Astrocyte of the spinal cord (primary cell): ENCODE data around the gene ZSWIM4.
A peak's percentile ranks its signal among the peaks of the same experiment; 100 is the strongest.

Experiments
- DNase-seq: peaks from one replicate; pipeline ENCODE4 v3.0.0; 2011; ENCODE audit warnings: low read depth, low spot score
- H3K4me3 ChIP-seq: 2 replicates; pipeline ENCODE4 v1.5.1; 2011; ENCODE audit warnings: low read depth, mild to moderate bottlenecking, low read length, moderate library complexity
- CTCF ChIP-seq: IDR thresholded peaks from 2 replicates; pipeline ENCODE4 v1.5.1; 2012; ENCODE audit warnings: low read depth, mild to moderate bottlenecking, low read length, inconsistent platforms
- in situ Hi-C: cut with HindIII; loops from 2 replicates; pipeline ENCODE4 v1.10.0; 2017; ENCODE audit warnings: low sequenced_read_pairs

ZSWIM4 gene

GRCh38 chr19:13764821-13765394 is 30.3 kb upstream of the ZSWIM4 start:
- H3K4me3 ChIP-seq, result peak overlapping the region; percentile 72
- in situ Hi-C loops, result no loop called here
- no peak for TF ChIP-seq CTCF
- DNase-seq, result no peak

GRCh38 chr19:13765395-13766094 is 29.7 kb upstream of the ZSWIM4 start:
- H3K4me3 ChIP-seq, result peak overlapping the region; percentile 72
- TF ChIP-seq CTCF, result no peak
- no peak for DNase-seq
- in situ Hi-C loops, result no loop called here

- in situ Hi-C loops, result no loop called here
- DNase-seq, result no peak
- H3K4me3 ChIP-seq, result no peak overlapping the region
- TF ChIP-seq CTCF, result no peak
Observed at GRCh38 chr19:13766095-13766481, 29.2 kb upstream of the ZSWIM4 start.

GRCh38 chr19:13768510-13768909 is 26.7 kb upstream of the ZSWIM4 start:
- no peak for DNase-seq
- TF ChIP-seq CTCF, result no peak
- in situ Hi-C loops, result no loop called here
- no peak overlapping the region for H3K4me3 ChIP-seq

GRCh38 chr19:13770013-13770635 is 25.1 kb upstream of the ZSWIM4 start:
- in situ Hi-C loops, result no loop called here

More at GRCh38 chr19:13770013-13770635, 25.1 kb upstream of the ZSWIM4 start:
- TF ChIP-seq CTCF, result no peak
- no peak overlapping the region for H3K4me3 ChIP-seq
- no peak for DNase-seq
